Measurements from ENCODE around the gene USH1G. TPM values are rescaled to one million over a fixed set of nuclear protein-coding genes. Genes with fewer than 3 reads are reported as not detected.

USH1G gene
- total RNA-seq, 1 experiment from 2014 or later: not detected

Other genes starting within 250 kb of the USH1G start
- gene CD300LF, start 210.3 kb downstream of the USH1G start, total RNA-seq (2014; rRNA removed; shearing (Covaris generic)): not detected in 2 replicates
- 0.12 and 0.17 TPM in 2 replicates for gene RAB37, start 186.0 kb downstream of the USH1G start, total RNA-seq (2014; rRNA removed; shearing (Covaris generic))
- gene NHERF1, start 174.6 kb downstream of the USH1G start, total RNA-seq (2014; rRNA removed; shearing (Covaris generic)): 21.3 and 27.3 TPM in 2 replicates
- 27.9 and 33.8 TPM in 2 replicates for gene NAT9, start 146.9 kb downstream of the USH1G start, total RNA-seq (2014; rRNA removed; shearing (Covaris generic))
- not detected in 2 replicates for gene GRIN2C, start 63.4 kb downstream of the USH1G start, total RNA-seq (2014; rRNA removed; shearing (Covaris generic))
- 35.0 and 36.9 TPM in 2 replicates for gene FDXR, start 50.3 kb downstream of the USH1G start, total RNA-seq (2014; rRNA removed; shearing (Covaris generic))
- not detected in 2 replicates for gene FADS6, start 29.6 kb downstream of the USH1G start, total RNA-seq (2014; rRNA removed; shearing (Covaris generic))
- gene OTOP2, start 1.0 kb upstream of the USH1G start, total RNA-seq (2014; rRNA removed; shearing (Covaris generic)): not detected in 2 replicates
- not detected in 2 replicates for gene OTOP3, start 12.6 kb upstream of the USH1G start, total RNA-seq (2014; rRNA removed; shearing (Covaris generic))
- gene HID1, start 49.5 kb upstream of the USH1G start, total RNA-seq (2014; rRNA removed; shearing (Covaris generic)): 5.0 and 8.2 TPM in 2 replicates
- 15.6 and 18.0 TPM in 2 replicates for gene CDR2L, start 64.4 kb upstream of the USH1G start, total RNA-seq (2014; rRNA removed; shearing (Covaris generic))
- gene MRPL58, start 89.4 kb upstream of the USH1G start, total RNA-seq (2014; rRNA removed; shearing (Covaris generic)): 87.5 and 91.5 TPM in 2 replicates
- gene ATP5PD, start 123.7 kb upstream of the USH1G start, total RNA-seq (2014; rRNA removed; shearing (Covaris generic)): 272 and 301 TPM in 2 replicates
- gene KCTD2, start 124.0 kb upstream of the USH1G start, total RNA-seq (2014; rRNA removed; shearing (Covaris generic)): 22.9 and 28.0 TPM in 2 replicates
- 19.8 and 20.0 TPM in 2 replicates for gene SLC16A5, start 164.7 kb upstream of the USH1G start, total RNA-seq (2014; rRNA removed; shearing (Covaris generic))
- 9.1 and 14.3 TPM in 2 replicates for gene ARMC7, start 186.7 kb upstream of the USH1G start, total RNA-seq (2014; rRNA removed; shearing (Covaris generic))
- gene NT5C, start 208.5 kb upstream of the USH1G start, total RNA-seq (2014; rRNA removed; shearing (Covaris generic)): 107 and 114 TPM in 2 replicates
- 454 and 510 TPM in 2 replicates for gene JPT1, start 231.3 kb upstream of the USH1G start, total RNA-seq (2014; rRNA removed; shearing (Covaris generic))

Measured in NCI-H460 (cell line).